Cardiac septum (tissue), 1 donor: ENCODE data around the gene CIITA. TPM values are rescaled to one million over a fixed set of nuclear protein-coding genes. Genes with fewer than 3 reads are reported as not detected.
"Not testable (repeated sequence)": the region's sequence is repeated elsewhere in the genome, so short reads cannot be mapped to it uniquely, and the experiment has no call there.

Experiments
- DNase-seq: peaks from one replicate; pipeline ENCODE4 v3.0.0-alpha.2; 2020; ENCODE audit warnings: low spot score
- intact Hi-C: fragments of 100-400 bp; cut with DNase I; formaldehyde crosslinking; loops from one replicate; pipeline ENCODE4 v1.14.0; 2022
- total RNA-seq: library from RNA; stranded (reverse); fragmentation: NEBNext Ultra II Directional; extraction: Animal tissue kit (Norgen Biotek cat#: 25700); gene quantifications from one replicate; pipeline ENCODE4 v1.2.1, GENCODE V29; 2021
- donor health status: DM: no; HTN: no; CAD: no.

CIITA gene
- total RNA-seq, 1 donor from 2014 or later: 7.2 TPM

- DNase-seq: no peak
- intact Hi-C loops: no loop called here
Measured at GRCh38 chr16:10897134-10897533, 20.1 kb downstream of the CIITA start.

- no peak for DNase-seq
- intact Hi-C loops: no loop called here
Measured at GRCh38 chr16:10902999-10903398, 26.0 kb downstream of the CIITA start.

GRCh38 chr16:10906482-10906881 is 29.5 kb downstream of the CIITA start:
- DNase-seq: no peak
- intact Hi-C loops: no loop called here

GRCh38 chr16:10906914-10907756 is 30.1 kb downstream of the CIITA start:
- no peak for DNase-seq
- intact Hi-C loops: no loop called here

- intact Hi-C loops: no loop called here
Measured at GRCh38 chr16:10907757-10908045, 30.7 kb downstream of the CIITA start.

GRCh38 chr16:10911267-10911666 is 34.3 kb downstream of the CIITA start:
- intact Hi-C loops: loop anchor here (5.0 kb wide), 1 partner anchor 149 kb away; no protein-coding TSS in a partner anchor
- DNase-seq: no peak

More at GRCh38 chr16:10907757-10908045, 30.7 kb downstream of the CIITA start:
- no peak for DNase-seq

GRCh38 chr16:10916534-10916933 is 39.5 kb downstream of the CIITA start:
- no peak for DNase-seq

GRCh38 chr16:10918294-10919002 is 41.4 kb downstream of the CIITA start:
- intact Hi-C loops: loop anchor here (5.0 kb wide), 2 partner anchors 41 to 396 kb away; partner anchors contain the start of gene CIITA
- peak; percentile 95 for DNase-seq

More at GRCh38 chr16:10916534-10916933, 39.5 kb downstream of the CIITA start:
- intact Hi-C loops: loop anchor here (5.0 kb wide), 2 partner anchors 39 to 394 kb away; partner anchors contain the start of gene CIITA

- intact Hi-C loops: loop anchor here (5.0 kb wide), 2 partner anchors 42 to 397 kb away; partner anchors contain the start of gene CIITA
- no peak for DNase-seq
Measured at GRCh38 chr16:10919003-10919351, 42.0 kb downstream of the CIITA start.

- DNase-seq: no peak
Measured at GRCh38 chr16:10920726-10921427, 43.9 kb downstream of the CIITA start.

GRCh38 chr16:10921536-10922327 is 44.7 kb downstream of the CIITA start:
- intact Hi-C loops: loop anchor here (2.0 to 10.0 kb wide), 4 partner anchors 93 to 597 kb away; no protein-coding TSS in a partner anchor
- DNase-seq: no peak

More at GRCh38 chr16:10920726-10921427, 43.9 kb downstream of the CIITA start:
- intact Hi-C loops: loop anchor here (2.0 to 10.0 kb wide), 3 partner anchors 92 to 596 kb away; no protein-coding TSS in a partner anchor

GRCh38 chr16:10922328-10923145 is 45.5 kb downstream of the CIITA start:
- intact Hi-C loops: loop anchor here (2.0 to 10.0 kb wide), 3 partner anchors 184 to 598 kb away; no protein-coding TSS in a partner anchor
- peak; percentile 79 for DNase-seq

- intact Hi-C loops: loop anchor here (2.0 to 10.0 kb wide), 3 partner anchors 184 to 598 kb away; no protein-coding TSS in a partner anchor
- DNase-seq: no peak
Measured at GRCh38 chr16:10923146-10923649, 46.2 kb downstream of the CIITA start.

- peak; percentile 88 for DNase-seq
- intact Hi-C loops: loop anchor here (2.0 to 10.0 kb wide), 3 partner anchors 185 to 599 kb away; no protein-coding TSS in a partner anchor
Measured at GRCh38 chr16:10923650-10924214, 46.7 kb downstream of the CIITA start.

GRCh38 chr16:10925285-10925684 is 48.3 kb downstream of the CIITA start:
- intact Hi-C loops: loop anchor here (10.0 kb wide), 2 partner anchors 350 to 600 kb away; no protein-coding TSS in a partner anchor
- DNase-seq: not testable (repeated sequence)

GRCh38 chr16:10926094-10926493 is 49.1 kb downstream of the CIITA start:
- no peak for DNase-seq
- intact Hi-C loops: loop anchor here (10.0 kb wide), 2 partner anchors 351 to 601 kb away; no protein-coding TSS in a partner anchor

GRCh38 chr16:10926867-10927266 is 49.9 kb downstream of the CIITA start:
- intact Hi-C loops: loop anchor here (10.0 kb wide), 2 partner anchors 352 to 602 kb away; no protein-coding TSS in a partner anchor
- DNase-seq: no peak
